Measurements from ENCODE around the gene DNHD1.

Gene DNHD1

GRCh38 chr11:6481924-6482275, 15.2 kb upstream of the DNHD1 start:
- no peak for TF ChIP-seq ZFX (IDR thresholded peaks at IDR 0.05)
- TF ChIP-seq, protein P1, sequence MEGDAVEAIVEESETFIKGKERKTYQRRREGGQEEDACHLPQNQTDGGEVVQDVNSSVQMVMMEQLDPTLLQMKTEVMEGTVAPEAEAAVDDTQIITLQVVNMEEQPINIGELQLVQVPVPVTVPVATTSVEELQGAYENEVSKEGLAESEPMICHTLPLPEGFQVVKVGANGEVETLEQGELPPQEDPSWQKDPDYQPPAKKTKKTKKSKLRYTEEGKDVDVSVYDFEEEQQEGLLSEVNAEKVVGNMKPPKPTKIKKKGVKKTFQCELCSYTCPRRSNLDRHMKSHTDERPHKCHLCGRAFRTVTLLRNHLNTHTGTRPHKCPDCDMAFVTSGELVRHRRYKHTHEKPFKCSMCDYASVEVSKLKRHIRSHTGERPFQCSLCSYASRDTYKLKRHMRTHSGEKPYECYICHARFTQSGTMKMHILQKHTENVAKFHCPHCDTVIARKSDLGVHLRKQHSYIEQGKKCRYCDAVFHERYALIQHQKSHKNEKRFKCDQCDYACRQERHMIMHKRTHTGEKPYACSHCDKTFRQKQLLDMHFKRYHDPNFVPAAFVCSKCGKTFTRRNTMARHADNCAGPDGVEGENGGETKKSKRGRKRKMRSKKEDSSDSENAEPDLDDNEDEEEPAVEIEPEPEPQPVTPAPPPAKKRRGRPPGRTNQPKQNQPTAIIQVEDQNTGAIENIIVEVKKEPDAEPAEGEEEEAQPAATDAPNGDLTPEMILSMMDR (conservative IDR thresholded peaks at IDR 0.05) = no peak
- H3K27ac ChIP-seq = peak overlapping the region; percentile 83

DNA sequence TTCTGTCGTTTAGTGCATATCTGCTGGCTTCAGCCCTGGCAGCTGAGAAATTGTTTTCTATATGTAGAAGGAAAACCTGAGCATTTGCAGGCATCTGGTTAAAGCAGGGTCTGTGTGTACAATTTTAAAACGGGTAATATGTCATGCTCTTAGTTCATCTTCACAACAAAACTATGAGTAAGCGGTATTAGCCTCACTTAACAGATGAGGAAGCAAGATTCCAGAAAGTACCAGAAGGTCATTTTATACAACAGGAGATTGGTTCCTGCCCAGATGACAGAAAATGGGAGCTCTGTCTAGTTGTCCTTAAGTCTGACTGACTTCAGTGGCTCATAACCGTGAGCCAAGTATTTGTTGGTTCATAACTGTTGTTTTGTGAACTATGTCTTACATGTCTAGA, 14.6 kb upstream of the DNHD1 start:
- peak overlapping the region; percentile 83 for H3K27ac ChIP-seq
- TF ChIP-seq, protein P1 (conservative IDR thresholded peaks at IDR 0.05) = no peak
- TF ChIP-seq ZFX (IDR thresholded peaks at IDR 0.05) = no peak

DNA sequence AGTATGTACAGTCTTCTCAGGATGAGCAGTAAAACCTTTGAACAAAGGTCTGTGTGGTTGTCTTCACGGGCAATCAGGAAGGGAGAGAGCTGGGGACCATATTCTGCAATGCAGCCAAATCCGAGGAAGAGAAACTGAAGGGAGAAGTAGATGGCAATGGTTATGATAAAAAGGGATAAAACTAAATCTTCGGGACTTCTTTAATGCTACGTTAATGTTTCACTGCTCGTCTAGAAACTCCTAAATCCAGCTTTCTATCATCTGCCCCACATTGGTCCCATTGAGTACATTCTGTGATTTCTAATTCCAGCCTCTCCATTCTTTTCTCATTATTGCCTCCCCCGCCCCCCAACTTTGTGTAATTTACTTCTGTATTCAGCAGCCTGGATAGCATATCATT, 14.1 kb upstream of the DNHD1 start:
- no peak overlapping the region for H3K27ac ChIP-seq
- TF ChIP-seq, protein P1 (conservative IDR thresholded peaks at IDR 0.05) = no peak
- TF ChIP-seq ZFX (IDR thresholded peaks at IDR 0.05) = no peak

- TF ChIP-seq ZFX (IDR thresholded peaks at IDR 0.05) = no peak
- H3K27ac ChIP-seq = no peak overlapping the region
These were observed 11.4 kb upstream of the DNHD1 start for GRCh38 chr11:6485661-6486060.

GRCh38 chr11:6486256-6486655, 10.8 kb upstream of the DNHD1 start:
- no peak for TF ChIP-seq ZFX (IDR thresholded peaks at IDR 0.05)
- TF ChIP-seq, protein P1 (conservative IDR thresholded peaks at IDR 0.05) = no peak

DNA sequence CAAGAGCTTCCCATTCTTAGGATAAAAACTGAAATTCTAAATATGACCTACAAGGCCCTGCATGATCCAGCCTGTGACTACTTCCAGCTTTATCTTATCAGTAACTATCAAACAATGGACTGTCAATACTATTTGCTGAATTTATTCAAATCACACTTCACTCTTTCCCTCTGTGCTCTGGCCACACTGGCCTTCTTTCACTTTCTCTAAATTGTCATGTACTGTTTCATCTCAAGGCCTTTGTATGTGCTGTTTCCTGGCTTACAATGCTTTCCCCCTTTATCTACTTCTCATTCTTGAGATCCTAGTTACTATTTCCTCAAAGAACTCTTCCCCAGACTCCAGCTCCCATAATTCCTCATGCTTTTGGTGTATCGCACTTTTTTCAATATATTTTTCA, 10.1 kb upstream of the DNHD1 start:
- TF ChIP-seq ZFX (IDR thresholded peaks at IDR 0.05) = no peak
- TF ChIP-seq, protein P1 (conservative IDR thresholded peaks at IDR 0.05) = no peak
- no peak overlapping the region for H3K27ac ChIP-seq

More at GRCh38 chr11:6486256-6486655, 10.8 kb upstream of the DNHD1 start:
- H3K27ac ChIP-seq = no peak overlapping the region

- TF ChIP-seq ZFX (IDR thresholded peaks at IDR 0.05) = no peak
- TF ChIP-seq, protein P1 (conservative IDR thresholded peaks at IDR 0.05) = no peak
- peak overlapping the region; percentile 10; the same call in 1 of the 2 replicates for H3K27ac ChIP-seq
These were observed 8.7 kb upstream of the DNHD1 start for GRCh38 chr11:6488342-6488741.

DNA sequence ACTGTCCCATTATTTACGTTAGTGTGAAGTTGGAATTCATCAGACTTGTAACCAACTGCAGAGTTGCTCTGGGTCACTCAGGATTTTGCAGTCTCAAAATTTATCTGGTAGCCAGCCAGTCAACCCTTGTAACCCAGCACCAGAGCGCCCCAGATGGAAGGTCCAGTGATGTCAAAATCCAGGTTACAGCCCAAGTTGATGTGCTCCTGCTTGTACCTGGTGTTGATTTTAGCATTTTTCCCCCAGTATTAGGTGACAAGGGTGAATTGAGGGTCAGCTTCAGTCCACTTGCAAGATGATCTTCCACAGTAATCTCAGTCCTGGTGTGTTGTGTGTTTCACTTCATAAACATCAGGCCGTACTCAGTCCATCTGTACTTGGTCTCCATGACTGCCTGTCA, 8.3 kb upstream of the DNHD1 start:
- no peak for TF ChIP-seq ZFX (IDR thresholded peaks at IDR 0.05)
- TF ChIP-seq, protein P1 (conservative IDR thresholded peaks at IDR 0.05) = no peak
- H3K27ac ChIP-seq = peak overlapping the region; percentile 10
